ENCODE data around the gene LEPROT.
"Not testable (repeated sequence)": the region's sequence is repeated elsewhere in the genome, so short reads cannot be mapped to it uniquely, and the experiment has no call there.

The LEPROT gene

GRCh38 chr1:65440915-65441314 is 20.4 kb downstream of the LEPROT start:
- no peak for DNase-seq

GRCh38 chr1:65441464-65441863 is 21.0 kb downstream of the LEPROT start:
- DNase-seq = no peak

GRCh38 chr1:65442442-65442841 is 22.0 kb downstream of the LEPROT start:
- DNase-seq = no peak

- DNase-seq = no peak
Measured at GRCh38 chr1:65443647-65444046, 23.2 kb downstream of the LEPROT start.

- no peak for DNase-seq
Measured at GRCh38 chr1:65444128-65444640, 23.7 kb downstream of the LEPROT start.

GRCh38 chr1:65445837-65446236 is 25.4 kb downstream of the LEPROT start:
- no peak for DNase-seq

GRCh38 chr1:65449214-65449823 is 28.9 kb downstream of the LEPROT start:
- DNase-seq = no peak

GRCh38 chr1:65455678-65456077 is 35.2 kb downstream of the LEPROT start:
- DNase-seq = not testable (repeated sequence)

GRCh38 chr1:65456481-65456880 is 36.0 kb downstream of the LEPROT start:
- no peak for DNase-seq

- no peak for DNase-seq
Measured at GRCh38 chr1:65457868-65458267, 37.4 kb downstream of the LEPROT start.

- DNase-seq = no peak
Measured at GRCh38 chr1:65458730-65459396, 38.4 kb downstream of the LEPROT start.

GRCh38 chr1:65459397-65459768 is 38.9 kb downstream of the LEPROT start:
- no peak for DNase-seq

GRCh38 chr1:65465837-65466236 is 45.4 kb downstream of the LEPROT start:
- DNase-seq = not testable (repeated sequence)

GRCh38 chr1:65467536-65467935 is 47.1 kb downstream of the LEPROT start:
- DNase-seq = no peak

GRCh38 chr1:65469126-65469888 is 48.8 kb downstream of the LEPROT start:
- DNase-seq = no peak

- DNase-seq = no peak
Measured at GRCh38 chr1:65469889-65470340, 49.4 kb downstream of the LEPROT start.

GRCh38 chr1:65470766-65471165 is 50.3 kb downstream of the LEPROT start:
- DNase-seq = no peak

- no peak for DNase-seq
Measured at GRCh38 chr1:65471213-65471833, 50.9 kb downstream of the LEPROT start.

- peak; percentile 46 for DNase-seq
Measured at GRCh38 chr1:65471861-65472332, 51.4 kb downstream of the LEPROT start.

- DNase-seq = no peak
Measured at GRCh38 chr1:65476327-65476726, 55.9 kb downstream of the LEPROT start.

- DNase-seq = no peak
Measured at GRCh38 chr1:65477414-65478378, 57.2 kb downstream of the LEPROT start.

Data from NCI-H446 treated with DMSO at 0.1 percent for 48 hours (cell line).